GM19351 (cell line): ENCODE results near the gene VPS37D.
"Not testable (repeated sequence)": the region's sequence is repeated elsewhere in the genome, so short reads cannot be mapped to it uniquely, and the experiment has no call there.

Experiments used
- ATAC-seq: cut with Tn5 transposase; IDR thresholded peaks from one replicate; pipeline ENCODE4 v1.9.1; 2021; ENCODE audit warnings: mild to moderate bottlenecking, moderate library complexity; ENCODE audit not compliant: unreplicated experiment

VPS37D gene

DNA sequence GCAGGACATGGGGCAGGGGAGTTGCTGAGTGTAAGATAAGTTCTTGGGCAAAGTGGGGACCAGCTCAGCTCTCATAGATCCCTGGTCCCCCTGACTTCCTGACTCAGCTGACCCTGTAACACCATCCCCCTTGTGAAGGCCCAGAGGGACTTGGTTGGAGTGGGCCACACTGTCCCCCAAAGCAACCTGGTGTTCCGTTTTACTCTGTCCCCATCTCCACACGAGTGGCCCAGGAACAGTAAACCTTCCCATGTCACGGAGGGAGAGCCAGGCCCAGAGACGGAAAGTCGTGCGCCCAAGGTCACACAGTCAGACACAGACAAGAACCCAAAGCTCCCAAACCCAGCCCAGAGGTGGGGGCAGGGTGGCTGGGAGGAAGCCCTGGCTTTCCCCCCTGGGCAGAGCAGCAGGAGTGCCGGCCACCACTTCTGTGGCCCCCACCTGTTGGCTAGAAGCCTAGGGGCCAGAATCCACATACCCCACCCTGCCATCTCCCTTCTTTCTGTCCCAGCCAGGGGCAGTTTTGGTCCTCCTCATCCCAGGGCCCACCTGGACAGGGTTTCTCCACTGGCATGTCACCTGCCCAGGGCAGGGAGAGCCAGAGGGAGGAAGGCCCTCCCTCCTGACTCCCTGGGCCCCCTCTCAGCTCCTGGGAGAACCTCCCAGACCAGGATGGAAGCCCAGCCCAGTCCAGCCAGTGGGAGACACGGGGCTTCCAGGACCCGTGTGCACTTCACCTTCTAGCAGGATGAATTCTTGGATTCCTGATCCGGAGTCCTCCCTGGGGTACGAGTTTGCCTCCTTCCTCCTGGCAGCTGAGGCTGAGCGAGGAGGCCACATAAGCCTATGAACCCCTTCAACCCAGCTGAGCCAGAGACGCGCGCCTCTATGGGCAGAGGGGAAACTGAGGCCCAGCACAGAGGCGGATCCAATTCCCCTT, 20.6 kb upstream of the VPS37D start:
- ATAC-seq, result no peak

DNA sequence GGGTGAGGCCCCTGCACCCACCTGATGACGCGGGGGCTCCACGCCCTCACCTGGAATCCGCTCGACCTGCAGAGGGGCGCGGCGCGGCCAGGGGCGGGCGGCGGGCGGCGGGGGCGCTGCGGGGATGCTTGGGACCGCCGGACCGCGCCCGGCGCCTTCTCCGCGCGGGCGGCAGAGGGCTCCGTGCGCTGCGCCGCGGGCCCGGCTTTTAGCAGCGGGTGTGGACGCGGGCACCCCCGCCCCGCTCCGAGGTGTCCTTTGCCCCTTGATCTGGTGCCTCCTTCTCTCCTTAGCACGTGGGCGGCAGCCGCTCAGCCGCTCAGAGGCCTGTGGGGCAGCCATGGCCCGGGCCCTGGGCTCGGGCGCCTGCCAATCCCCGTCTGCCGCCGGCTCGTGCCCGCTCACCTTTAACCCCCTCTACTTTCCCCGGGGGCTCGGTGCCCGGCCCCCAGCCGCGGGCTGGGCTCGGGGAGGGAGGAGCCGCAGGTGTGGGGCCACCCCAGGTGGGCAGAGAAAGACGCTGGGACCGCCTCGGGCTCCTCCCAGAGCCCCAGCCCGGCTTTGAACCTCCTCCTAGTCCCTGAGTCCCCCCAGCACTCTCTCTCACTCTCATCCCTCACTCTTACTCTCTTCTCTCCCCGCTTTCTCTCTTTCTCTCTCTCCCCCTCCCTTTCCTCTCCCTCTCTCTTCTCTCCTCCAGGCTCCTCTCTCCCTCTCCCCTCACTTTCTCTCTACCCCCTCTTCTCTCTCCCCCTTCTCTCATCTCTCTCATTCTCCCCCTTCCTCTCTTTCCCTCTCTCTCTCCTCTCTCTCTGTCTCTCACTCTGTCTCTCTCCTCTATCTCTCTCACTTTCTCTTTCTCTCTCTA, 19.7 kb upstream of the VPS37D start:
- ATAC-seq, result no peak

DNA sequence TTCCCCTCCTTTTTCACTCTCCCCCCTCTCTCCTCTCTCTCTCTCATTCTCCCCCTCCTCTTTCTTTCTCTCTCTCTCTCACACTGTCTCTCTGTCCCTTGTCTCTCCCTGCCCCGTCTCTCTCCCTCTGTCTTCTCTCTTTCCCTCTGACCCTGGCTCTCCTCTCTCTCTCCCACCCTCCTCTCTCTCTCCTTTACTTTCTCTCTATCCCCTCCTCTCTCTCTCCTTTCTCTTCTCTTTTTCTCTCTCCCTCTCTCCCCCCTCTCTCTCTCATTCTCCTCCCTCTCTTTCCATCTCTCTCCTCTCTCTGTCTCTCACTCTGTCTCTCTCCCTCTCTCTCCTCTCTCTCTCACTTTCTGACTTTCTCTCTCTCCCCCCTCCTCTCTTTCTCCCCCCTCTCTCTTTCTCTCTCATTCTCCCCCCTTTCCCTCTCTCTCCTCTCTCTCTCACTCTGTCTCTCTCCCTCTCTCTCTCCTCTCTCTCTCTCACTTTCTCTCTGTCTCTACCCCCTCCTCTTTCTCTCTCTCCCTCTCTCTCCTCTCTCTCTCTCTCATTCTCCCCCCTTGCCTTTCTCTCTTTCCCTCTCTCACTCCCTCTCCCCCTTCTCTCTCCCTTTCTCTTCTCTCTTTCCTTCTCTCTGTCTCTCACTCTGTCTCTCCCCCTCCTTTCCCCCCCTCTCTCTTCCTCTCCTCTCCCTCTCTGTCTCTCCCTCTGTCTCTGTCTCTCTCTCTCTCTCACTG, 18.9 kb upstream of the VPS37D start:
- ATAC-seq, result no peak

DNA sequence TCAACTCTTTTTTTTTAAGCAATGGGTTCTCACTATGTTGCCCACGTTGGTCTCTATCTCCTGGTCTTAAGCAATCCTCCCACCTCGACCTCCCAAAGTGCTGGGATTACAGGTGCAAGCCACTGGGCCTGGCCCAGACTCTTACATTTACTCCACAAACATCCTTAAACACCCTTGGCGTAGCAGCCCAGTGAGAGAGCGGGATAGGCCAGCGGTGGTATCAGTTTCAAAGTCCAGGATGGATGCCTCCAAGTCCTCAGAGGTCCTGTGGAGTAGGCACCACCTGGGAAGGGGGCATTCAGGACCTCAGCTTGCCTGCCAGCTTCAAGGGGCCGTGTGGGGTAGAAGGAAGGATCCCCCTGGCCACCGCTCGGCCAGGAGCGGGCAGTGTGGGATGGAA, 18.1 kb upstream of the VPS37D start:
- ATAC-seq, result no peak

DNA sequence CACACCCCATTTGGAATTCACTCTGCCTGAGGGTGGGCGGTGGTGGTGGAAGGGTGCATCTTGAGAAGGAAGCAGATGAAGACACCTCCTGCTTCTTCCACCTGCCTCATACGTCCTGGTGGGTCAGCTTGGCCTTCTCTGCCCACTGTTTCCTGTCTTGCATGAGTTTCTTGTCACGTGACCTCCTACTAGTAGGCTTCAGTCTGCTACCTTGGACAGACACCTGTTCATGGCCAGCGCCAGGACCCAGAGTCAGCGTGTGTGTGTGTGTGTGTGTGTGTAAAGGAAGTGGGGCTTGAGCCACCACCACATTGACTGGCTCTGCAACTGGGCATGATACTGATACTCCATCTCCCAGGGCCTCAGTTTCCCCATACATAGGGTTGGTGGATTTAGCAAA, 17.1 kb upstream of the VPS37D start:
- ATAC-seq, result no peak

DNA sequence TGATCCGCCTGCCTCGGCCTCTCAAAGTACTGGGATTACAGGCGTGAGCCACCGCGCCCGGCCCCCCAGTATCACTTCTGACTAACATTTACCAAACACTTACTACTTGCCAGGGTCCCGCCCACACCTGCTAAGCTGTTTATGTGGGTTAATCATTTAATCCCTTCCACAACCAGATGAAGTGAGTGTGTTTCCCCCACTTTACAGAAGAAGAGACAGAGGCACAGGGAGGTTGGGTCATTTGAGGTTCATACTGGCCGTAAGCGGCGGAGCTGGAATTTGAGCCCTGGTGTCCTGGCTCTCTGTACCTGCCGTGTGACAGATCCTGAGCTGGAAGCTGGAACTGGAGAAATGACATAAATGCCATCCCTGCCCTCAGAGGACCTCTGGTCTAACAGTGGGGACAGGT, 15.1 kb upstream of the VPS37D start:
- ATAC-seq, result no peak

DNA sequence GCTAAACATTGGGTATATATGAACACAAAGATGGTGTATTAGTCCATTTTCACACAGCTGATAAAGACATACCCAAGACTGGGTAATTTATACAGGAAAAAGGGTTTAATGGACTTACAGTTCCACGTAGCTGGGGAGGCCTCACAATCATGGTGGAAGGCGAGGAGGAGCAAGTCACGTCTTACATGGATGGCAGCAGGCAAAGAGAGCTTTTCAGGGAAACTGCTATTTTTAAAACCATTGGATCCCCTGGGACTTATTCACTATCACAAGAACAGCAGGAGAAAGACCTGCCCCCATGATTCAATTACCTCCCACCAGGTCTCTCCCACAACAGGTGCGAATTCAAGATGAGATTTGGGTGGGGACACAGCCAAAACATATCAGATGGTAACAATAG, 12.3 kb upstream of the VPS37D start:
- ATAC-seq, result not testable (repeated sequence)

DNA sequence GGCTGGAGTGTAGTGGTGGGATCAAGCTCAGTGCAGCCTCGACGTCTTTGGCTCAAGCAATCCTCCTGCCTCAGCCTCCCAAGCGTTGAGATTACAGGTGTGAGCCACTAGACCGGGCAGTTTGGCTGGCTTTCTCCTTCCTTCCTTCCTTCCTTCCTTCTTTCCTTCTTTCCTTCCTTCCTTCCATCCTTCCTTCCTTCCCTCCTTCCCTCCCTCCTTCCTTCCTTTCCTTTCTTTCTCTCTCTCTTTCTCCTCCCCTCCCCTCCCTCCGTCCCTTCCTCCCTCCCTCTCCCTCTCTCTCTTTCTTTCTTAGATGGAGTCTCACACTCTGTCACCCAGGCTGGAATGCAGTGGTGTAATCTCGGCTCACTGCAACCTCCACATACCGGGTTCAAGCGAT, 7.6 kb upstream of the VPS37D start:
- ATAC-seq, result no peak

DNA sequence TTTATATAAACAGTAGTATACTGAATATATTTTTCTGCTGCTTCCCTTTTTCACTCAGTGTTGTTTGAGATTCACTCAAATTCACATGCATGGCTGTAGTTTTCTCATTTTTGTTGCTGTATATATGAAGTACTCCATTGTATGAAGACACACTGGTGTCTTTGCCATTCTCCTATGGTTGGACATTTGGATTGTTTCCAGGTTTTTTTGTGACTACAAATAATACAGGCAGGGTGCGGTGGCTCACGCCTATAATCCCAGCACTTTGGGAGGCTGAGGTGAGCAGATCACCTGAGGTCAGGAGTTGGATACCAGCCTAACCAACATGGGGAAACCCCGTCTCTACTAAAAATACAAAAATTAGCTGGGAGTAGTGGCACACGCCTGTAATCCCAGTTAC, 7.0 kb upstream of the VPS37D start:
- not testable (repeated sequence) for ATAC-seq

DNA sequence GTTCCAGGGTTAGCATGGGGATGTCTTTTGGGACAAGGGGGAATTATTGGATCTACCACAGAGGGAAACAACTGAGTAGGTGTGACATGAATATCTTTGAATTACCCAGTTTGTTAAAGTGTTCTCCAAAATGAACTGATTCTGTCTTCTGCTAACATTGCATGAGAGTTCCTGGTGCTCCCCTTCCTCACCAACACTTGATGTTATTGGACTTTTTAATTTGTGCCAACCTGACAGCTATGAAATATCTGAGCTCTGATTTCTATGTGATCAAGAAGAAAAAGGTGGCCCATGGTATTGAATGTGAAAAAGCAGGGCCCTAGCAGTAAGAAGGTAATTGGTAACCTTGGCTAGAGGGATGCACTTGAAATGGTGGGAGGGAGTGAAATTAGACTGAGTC, 4.6 kb upstream of the VPS37D start:
- ATAC-seq, result no peak

DNA sequence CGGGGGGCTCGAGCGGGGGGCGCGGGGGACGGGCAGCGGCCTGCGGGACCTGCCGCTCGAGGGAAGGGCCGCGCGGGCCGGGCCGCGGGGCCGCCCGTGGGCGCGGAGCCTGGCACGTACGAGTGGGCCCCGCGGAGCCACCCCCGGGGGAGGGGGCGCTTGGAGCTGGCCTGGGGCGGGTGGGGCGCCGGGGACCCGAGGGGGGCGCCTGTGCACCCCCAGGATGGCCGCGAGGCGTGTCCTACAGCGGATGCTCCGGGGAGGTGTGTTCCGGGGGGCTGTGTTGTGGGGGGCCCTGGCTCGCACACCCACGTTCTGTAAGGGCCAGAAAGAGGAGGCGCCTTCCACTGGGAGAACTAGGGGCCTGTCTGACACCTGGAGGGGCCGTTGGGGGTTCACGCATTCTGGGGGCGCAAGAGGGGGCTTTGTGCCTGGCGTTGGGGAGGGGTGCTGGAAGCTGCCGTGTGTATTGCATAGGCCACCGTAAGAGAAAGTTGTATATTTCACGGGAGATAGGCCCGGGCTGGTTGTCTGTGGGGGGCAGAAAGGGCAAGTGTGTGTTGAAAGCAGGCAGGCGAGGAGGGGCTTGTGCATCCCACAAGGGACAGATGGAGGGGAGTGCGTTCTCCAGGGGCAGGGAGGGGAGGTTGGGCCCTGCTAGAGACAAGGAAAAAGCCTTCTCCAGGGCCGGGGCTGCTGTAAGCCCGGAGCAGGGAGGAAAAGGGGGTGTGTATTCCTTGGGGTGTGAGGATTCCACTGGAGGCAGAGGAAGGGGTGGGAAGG, 663 bp downstream of the VPS37D start:
- no peak for ATAC-seq

DNA sequence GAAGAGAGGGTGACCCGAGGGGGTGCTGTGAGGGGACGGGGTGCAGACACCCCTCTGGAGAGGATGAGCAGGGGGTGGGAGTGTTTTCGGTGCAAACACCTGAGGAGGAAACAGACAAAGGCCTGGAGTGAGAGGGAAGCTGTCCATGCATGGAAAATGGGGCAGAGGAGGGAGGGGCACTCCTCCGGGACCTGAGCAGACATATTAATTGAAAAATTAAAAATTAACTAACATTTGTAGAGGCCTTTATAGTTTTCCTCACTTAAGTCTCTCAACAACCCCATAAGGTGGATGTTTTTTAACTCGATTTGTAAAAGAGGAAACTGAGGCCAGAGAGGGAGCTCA, 1.2 kb downstream of the VPS37D start:
- no peak for ATAC-seq

DNA sequence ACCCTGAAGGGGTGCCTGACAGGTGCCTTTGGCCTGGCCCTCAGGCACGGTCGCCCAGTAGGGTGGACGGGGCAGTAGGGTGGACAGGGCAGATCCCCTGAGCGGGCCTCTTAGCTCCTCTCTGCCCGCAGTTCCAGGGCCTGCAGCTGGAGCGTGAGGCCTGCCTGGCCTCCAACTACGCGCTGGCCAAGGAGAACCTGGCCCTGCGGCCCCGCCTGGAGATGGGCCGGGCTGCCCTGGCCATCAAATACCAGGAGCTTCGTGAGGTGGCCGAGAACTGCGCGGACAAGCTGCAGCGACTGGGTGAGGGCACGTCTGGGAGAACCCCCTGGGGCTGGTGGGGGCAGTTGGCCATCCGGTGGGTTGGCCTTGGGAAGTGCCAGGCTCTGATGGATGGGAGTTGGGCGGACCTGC, 1.7 kb downstream of the VPS37D start:
- ATAC-seq, result no peak

DNA sequence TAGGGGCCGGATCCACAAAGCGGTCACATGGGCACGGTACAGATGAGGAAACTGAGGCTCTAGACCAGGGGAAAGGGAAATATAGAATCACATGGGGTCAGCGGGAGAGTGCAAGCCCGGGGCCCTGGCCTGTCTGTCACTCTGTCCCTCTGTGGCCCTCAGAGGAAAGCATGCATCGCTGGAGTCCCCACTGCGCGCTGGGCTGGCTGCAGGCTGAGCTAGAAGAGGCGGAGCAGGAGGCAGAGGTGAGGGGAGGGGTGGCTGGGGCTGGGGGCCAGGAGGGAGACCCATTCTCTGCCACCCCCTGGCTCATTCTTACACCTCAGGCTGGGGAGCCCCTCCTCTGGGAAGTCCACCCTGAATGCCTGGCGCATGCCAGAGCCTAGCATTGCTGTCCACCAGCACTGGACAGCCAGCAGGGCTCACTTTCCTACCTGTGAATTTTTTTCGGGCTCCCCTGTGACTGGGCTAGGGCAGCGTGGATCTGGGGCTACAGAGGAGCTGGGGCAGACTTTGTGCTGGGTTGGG, 2.3 kb downstream of the VPS37D start:
- no peak for ATAC-seq

DNA sequence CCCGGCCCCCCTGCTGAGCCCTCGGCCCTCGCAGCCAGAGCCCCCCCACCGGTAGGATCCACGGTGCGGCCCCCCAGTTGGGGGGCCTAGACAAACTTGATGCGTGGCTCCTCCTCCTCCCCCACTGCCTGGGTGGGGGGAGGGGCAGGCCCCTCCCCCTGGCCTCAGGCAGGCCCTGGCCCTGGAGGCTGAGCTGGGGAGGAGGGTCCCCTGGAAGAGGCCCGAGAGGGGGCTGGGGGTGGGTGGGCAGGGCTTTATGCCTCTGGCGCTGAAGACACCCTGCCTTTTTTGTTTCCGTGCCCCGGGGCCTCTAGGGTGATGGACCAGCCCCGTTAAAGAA, 3.7 kb downstream of the VPS37D start:
- no peak for ATAC-seq

DNA sequence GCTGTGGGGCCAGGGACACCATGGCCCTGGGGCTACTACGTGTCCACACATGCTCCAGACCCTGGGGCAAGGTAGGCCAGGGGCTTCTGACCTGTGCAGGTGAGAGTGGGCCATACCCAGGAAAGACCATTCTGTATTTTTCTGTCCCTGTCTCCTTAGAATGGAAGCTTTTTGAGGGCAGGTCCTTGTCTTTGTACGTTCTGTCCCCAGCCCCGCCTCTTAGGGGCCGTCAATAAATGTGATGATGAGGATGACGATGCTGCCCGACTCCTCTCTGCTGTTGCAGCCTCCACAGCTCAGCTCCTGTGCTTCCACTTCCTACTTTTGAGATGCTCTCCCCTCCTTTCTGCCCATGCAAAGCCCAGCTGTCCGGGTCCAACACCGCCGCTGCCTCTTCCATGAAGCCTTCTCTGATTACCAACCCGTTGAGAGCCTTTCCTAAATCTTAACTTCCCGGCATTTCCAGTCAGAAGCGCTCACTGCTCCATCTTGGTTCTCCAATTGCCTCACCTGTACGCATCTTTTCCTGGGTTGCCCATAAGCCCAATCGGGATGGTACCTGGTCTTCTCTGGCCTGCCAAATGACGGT, 4.3 kb downstream of the VPS37D start:
- ATAC-seq, result no peak

DNA sequence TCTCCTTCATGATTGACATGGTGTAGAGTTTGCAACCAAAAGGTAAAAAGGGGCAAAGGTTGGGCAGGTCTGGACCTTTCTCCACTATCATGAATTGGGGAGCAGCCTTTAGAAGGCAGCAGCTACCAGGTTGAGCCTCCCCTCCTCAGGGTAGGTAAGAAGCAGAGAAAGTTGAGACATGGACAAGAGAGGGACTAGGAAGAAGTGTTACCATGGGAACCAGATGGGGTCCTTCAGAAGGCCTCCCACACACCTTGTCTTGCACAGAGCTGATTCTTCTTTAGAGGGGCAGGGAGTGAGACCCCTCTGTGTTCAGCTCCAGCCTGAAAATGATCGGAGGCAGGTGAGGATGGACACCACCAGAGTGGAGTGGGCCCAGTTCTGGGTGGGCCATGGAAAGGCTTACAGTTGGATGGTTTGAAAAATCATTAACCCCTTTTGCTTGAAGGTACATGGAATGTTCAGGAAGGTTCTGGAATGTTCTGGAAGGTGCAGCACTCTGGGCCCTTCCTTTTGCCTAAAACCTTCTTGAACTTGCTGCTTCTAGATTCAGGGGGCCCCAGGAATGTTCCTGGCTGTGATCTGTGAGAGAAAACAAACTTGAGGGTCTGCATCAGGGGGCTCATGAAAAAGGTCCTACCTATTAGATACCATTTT, 7.0 kb downstream of the VPS37D start:
- ATAC-seq, result no peak

DNA sequence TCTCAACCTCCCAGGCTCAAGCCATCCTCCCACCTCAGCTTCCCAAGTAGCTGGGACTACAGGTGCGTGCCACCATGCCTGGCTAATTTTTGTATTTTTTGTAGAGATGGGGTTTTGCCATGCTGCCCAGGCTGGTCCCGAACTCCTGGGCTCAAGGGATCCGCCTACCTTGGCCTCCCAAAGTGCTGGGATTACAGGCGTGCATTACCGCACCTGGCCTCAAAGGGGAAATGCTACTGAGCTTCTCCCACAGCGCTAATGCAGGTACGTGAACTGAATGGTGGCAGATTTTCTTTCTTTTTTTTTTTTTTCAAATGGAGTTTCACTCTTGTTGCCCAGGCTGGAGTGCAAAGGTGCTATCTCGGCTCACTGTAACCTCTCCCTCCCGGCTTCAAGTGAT, 8.4 kb downstream of the VPS37D start:
- ATAC-seq, result not testable (repeated sequence)

DNA sequence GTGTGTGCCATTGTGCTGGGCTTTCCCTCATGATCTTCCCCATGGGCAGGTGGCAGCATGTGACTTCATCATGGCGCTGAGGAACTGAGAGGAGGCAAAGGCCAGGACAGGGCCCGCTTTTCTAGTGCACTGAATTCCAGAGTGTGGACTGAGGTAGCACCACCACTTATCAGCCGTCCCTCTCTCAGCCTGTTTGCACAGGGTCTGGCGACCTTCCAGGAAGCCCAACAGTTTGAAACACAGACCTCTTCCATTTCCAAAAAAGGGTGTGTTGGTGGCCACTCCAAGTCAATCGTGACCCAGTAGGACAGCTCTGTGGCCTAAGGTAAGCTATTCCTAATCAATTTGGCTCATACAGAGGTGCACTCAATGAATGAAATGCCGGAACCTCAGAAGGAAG, 11.2 kb downstream of the VPS37D start:
- no peak for ATAC-seq

DNA sequence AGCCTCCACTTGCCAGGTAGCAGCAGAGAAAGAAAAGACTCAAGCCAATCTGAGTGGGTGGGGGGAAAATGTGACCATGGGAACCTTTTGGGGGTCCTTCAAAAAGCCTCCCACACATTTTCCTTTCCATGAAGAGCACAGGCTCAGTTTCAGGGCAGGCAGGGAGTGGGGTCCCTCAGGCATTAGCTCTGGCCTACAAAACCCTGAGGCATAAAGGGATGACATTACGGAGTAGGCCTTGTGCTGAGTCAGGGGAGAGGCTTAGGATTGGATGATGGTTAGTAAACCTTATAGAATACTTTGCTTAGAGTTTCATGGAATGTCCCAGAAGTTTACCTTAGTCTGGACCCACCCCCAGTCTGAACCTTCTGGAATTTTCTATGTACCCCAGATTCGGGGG, 12.1 kb downstream of the VPS37D start:
- ATAC-seq, result no peak
